Testis (tissue), 2 donors: Measurements from ENCODE around the gene PDIA3.

Experiments used
- CTCF ChIP-seq, 3 experiments: fragments of 450-650 bp in 2 of 3; fragments of 200-600 bp in 1 of 3; sonication (generic) in 1 of 3; IDR thresholded peaks; one replicate each; pipeline ENCODE4 v1.5.1; 2016 to 2019; ENCODE audit warnings: antibody characterized with exemption in 3 of 3, mild to moderate bottlenecking in 2 of 3, moderate library complexity in 1 of 3
- POLR2A ChIP-seq: fragments of 450-650 bp; IDR thresholded peaks from one replicate; pipeline ENCODE4 v1.6.1; 2017; ENCODE audit warnings: antibody characterized with exemption, mild to moderate bottlenecking, moderate library complexity

- TF ChIP-seq CTCF (IDR thresholded peaks at IDR 0.05) (no peak), POLR2A (no peak)
These were observed 47.4 kb downstream of the PDIA3 start for GRCh38 chr15:43793647-43794046.
